ENCODE results near the gene PAOX.

Gene PAOX

GRCh38 chr10:133350283-133350949, 28.6 kb upstream of the PAOX start:
- no peak for DNase-seq (ENCODE audit: low read depth)

GRCh38 chr10:133350950-133351329, 28.1 kb upstream of the PAOX start:
- DNase-seq (ENCODE audit: low read depth) = no peak

GRCh38 chr10:133351408-133352318, 27.4 kb upstream of the PAOX start:
- DNase-seq (ENCODE audit: low read depth) = no peak

- DNase-seq (ENCODE audit: low read depth) = no peak
Observed at GRCh38 chr10:133353202-133353959, 25.7 kb upstream of the PAOX start.

GRCh38 chr10:133353988-133354605, 25.0 kb upstream of the PAOX start:
- no peak for DNase-seq (ENCODE audit: low read depth)

GRCh38 chr10:133354672-133355240, 24.3 kb upstream of the PAOX start:
- no peak for DNase-seq (ENCODE audit: low read depth)

GRCh38 chr10:133355266-133355665, 23.8 kb upstream of the PAOX start:
- no peak for DNase-seq (ENCODE audit: low read depth)

GRCh38 chr10:133355991-133356390, 23.1 kb upstream of the PAOX start:
- DNase-seq (ENCODE audit: low read depth) = no peak

GRCh38 chr10:133356549-133357284, 22.3 kb upstream of the PAOX start:
- DNase-seq (ENCODE audit: low read depth) = no peak

- no peak for DNase-seq (ENCODE audit: low read depth)
Observed at GRCh38 chr10:133357285-133358161, 21.5 kb upstream of the PAOX start, which contains the start of gene FUOM. Gene FUOM, minus strand, starts transcription at chr10:133358019. Its CDS starts 12 bp downstream, at chr10:133358007.

GRCh38 chr10:133358162-133358924, 20.7 kb upstream of the PAOX start:
- DNase-seq (ENCODE audit: low read depth) = no peak

GRCh38 chr10:133358925-133359310, 20.1 kb upstream of the PAOX start:
- DNase-seq (ENCODE audit: low read depth) = no peak

GRCh38 chr10:133359554-133359971, 19.5 kb upstream of the PAOX start:
- no peak for DNase-seq (ENCODE audit: low read depth)

GRCh38 chr10:133359972-133360610, 19.0 kb upstream of the PAOX start:
- DNase-seq (ENCODE audit: low read depth) = no peak

GRCh38 chr10:133361227-133361626, 17.8 kb upstream of the PAOX start:
- DNase-seq (ENCODE audit: low read depth) = no peak

- no peak for DNase-seq (ENCODE audit: low read depth)
Observed at GRCh38 chr10:133361773-133362441, 17.2 kb upstream of the PAOX start.

GRCh38 chr10:133362846-133363245, 16.2 kb upstream of the PAOX start:
- no peak for DNase-seq (ENCODE audit: low read depth)

Data from GM04504 (cell line).